HG03354 (cell line): ENCODE results near the gene NSUN6.

Experiments used
- ATAC-seq: cut with Tn5 transposase; IDR thresholded peaks from one replicate; pipeline ENCODE4 v1.9.1; 2021; ENCODE audit warnings: mild to moderate bottlenecking; ENCODE audit not compliant: unreplicated experiment, poor library complexity, severe bottlenecking

NSUN6 gene

DNA sequence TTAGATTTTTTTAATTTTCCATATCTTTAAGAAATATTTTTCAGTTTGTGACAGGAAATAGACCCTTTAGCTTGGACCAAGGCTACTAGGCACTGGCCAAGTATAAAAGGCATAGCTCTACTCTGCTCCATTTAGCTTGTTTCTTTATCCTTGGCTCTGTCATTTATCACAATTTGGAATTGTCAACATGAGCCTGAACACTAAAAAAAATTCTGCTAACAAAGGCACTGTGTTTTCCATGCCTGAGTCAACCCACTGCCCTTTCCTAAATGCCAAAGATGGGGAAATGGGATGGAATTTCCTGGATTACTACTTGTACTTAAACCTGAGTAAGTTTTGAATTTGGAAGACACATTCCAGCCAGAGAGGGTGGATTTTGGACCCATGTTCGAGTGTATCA is 128.4 kb downstream of the NSUN6 start:
- no peak for ATAC-seq

DNA sequence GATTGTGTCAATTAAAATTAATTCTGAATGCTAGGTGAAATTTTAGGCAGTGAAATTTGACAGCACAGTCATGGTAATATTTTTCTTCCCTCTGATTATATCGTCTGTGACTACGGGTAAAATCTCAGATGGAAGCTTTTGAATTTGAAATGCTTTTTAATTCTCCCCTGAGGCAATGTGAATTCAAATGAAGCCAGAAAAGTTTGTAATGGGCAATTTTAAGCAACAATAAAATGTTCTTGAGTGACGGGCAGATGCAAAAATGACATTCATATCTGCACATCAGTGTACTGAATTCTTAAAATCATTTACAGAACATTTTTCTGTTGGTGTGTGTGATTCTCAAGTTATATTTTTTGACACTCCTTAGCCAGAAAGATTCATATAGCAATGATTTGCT is 134.5 kb downstream of the NSUN6 start:
- ATAC-seq: no peak

DNA sequence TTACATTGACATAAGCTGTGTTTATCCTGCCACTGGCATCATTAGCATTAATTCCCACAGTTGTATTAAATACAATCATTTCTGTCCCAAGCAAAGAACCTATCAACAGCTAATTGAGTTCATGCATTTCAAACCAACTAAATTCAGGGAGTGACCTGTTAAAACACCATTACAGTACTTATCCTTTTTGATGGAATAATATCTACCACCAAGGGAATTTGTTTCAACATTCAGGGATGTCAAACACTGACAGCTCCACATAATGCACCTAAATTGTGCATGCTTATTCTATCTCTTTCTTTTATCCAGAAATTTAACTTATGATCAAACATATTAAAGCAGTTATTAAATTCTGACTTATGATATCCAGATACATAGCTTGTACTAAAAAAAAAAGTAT is 136.8 kb downstream of the NSUN6 start:
- no peak for ATAC-seq

DNA sequence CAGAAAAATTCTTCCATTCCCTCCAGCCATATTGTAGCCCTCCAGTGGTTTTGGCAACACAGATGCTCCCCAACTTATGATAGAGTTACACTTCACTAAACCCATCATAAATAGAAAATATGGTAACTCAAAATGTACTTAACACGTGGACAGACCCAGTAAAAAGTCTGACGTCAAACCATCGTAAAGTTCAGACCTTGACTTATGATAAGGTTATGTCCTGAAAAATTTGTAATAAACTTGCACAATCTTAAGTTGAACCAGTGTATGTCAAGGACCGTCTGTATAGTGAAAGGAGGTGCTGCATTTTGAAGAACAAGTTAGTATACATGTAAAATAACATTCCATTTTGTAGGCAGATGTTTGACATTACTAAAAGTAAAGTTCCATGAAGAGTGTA is 142.8 kb downstream of the NSUN6 start:
- no peak for ATAC-seq

DNA sequence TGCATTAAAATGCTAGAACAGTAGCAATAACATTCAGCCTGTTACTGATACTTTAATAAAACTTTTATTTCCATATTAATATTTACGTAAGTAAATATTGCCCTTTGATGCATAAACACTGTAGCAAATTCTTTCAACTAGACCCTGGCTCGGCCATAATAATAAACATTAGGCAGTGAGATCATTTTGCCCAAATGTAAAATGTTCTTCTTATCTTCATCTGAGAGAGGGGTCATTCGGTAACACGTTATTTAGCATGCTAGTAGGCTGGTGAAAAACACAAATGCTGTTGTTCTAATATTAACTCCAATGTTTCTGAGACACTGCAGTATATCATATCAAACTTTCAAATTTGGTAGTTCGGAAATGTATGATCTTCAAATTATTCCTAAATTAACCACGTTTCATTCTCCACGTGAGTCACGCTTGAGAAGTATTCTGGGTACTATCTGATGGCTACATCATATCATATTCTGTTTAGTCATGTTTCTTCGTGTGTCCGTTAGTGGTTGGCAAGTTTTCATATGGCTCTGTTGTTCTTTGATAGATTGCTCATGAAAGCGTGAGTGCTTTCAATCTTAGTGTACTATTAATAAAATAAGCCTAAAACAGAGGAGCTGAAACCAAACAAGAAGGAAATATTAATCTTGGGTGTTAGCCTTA is 145.8 kb downstream of the NSUN6 start:
- ATAC-seq: no peak

DNA sequence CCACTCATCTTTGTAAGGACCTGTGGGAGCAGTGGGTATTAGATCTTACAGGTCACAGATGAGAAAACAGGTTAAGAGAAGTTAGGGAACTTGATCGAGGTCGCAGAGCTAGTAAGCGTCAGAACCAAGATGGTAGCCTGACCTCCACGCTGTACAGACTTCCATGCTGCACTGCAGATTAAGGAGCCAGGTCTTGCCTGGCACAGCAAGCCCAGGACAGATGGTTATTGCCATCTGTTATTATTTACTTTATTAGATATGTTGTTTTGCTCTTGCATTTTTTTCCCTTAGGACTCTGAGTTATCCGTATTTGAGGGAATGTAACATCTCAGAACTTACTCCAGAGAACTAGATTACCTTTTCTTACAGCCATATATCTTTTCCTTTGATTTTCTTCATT is 147.2 kb downstream of the NSUN6 start:
- no peak for ATAC-seq

DNA sequence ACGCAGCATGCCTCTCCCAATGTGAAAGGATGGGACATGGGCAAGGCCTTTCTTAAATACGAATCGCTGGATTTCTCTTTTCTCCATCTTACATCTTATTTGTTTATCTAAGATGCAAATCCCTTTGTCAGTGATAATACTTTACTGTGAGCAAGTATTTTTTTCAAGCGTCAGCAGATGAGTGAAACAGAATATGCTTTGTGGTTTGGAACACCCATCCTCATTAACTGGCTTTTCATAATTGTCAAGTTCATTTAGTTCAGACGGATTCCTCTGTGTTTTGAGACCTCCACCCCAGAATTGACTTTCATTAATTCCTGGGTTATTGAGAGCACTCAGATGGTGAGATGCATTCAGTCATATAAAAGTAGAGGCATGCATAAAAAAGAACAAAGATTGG is 149.8 kb downstream of the NSUN6 start:
- ATAC-seq: peak; percentile 20

DNA sequence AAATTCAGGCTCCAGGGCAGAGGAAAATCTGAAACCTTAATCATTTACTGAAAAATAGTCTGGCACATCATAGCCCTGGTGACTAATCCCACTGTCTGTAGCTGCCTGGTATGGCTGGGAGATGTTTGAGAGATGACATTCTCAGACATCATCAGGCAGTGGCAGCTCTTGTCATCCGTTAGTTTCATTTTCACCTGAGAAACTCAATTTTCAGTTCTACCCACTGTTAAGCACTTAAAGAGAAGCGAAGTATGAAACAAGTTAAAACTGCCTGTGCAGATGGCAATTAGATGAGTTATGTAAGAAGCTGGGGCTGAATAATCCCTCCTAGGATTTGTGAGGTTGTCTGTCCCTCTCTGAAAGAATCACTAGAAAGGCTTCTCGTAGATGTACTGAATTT is 150.2 kb downstream of the NSUN6 start:
- ATAC-seq: peak; percentile 96

DNA sequence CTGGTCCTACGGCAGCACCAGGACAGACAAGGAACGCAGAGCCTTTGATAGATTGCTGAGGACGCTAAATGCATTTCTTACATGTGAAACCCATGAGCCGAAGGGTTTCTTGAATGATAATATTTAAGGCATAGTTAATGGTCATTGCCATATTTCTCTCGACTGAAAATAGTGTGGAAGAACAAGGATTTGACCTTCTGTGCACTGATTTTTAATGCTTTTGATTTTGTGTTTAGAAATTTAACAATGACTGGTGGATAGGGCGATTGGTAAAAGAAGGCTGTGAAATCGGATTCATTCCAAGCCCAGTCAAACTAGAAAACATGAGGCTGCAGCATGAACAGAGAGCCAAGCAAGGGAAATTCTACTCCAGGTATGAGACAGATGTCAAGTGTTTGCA is 150.8 kb downstream of the NSUN6 start:
- no peak for ATAC-seq

DNA sequence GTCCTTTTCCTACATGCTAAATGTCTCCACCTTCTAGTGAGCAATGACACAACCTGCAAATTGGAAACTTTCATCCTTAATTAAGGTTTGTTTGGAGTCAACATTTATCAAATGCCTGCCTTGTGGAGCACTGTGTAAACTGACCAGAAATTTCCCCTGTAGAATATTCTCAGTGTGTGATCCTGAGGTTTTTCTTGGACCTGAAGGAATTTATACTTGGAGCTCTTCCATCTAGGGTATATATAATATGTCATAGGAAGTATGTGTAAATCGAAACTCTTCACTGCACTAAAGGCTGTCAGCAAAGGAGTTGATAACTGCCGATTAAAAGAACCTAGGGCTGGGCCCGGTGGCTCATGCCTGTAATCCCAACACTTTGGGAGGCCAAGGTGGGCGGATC is 152.4 kb downstream of the NSUN6 start:
- ATAC-seq: no peak

DNA sequence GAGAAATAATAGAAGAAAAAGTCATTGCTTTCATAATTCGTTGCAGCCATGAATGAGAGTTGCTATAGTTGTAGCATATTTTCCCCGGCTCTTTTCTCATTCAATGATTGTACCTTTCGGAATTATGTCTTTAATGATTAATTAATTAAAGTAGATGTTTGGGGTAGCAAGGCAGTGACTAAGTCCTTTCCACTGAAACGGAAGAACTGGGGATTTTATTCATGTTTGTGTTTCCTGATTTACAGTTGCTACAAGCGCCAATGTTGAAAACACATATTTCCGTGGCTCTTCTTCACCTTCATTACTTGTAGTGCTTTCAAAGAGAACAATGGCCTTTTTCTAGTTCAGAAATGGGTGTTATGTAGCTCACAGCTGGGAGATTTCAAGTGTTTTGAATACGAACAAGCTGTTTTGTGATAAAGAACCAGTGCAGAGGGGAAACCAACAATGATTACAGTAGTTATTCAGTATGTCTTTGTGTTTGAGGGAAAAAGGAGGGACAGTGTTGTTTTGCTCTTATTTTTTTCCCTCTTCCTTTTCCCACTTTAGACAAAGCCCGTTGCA is 153.5 kb downstream of the NSUN6 start:
- no peak for ATAC-seq
